Superior temporal gyrus (tissue), 1 donor: ENCODE measurements around the gene RPL38.

Experiments used
- DNase-seq: peaks from one replicate; pipeline ENCODE4 v3.0.0-alpha.2; 2016; ENCODE audit errors: extremely low spot score

The RPL38 gene

DNA sequence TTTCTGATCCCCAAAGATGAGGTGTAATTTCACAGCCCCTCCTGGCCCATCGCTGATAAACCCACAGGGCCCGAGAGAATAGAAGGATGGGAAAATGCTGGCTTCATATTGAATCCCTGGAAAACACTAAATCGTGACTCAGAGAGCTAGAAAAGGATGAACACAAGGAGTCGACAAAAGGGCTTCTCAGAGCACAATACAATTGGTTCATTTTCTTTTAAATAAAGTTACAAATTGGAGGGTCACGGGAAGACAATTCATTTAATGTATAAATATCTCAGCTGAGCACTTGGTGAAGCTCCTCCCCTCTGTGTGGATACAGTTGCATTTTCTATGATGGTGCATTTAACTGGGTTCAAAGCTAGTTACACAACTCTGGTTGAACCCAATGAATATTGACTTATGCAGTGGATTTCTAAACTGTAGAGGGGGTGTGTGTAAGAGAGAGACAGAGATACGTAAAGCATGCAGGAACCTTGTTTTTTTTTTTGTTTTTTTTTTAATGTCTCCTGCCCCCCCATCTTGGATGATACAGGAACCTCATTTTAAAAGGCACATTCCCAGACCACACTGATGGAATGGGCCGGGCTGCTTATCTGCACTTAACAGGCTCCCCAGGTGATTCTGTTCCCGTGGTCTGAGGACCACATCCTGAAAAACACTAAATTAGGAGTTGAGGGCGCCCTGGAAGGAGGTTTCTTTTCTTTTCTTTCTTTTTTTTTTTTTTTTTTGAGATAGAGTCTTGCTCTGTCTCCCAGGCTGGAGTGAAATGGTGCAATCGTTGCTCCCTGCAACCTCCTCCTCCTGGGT, 24.0 kb downstream of the RPL38 start:
- no peak for DNase-seq

DNA sequence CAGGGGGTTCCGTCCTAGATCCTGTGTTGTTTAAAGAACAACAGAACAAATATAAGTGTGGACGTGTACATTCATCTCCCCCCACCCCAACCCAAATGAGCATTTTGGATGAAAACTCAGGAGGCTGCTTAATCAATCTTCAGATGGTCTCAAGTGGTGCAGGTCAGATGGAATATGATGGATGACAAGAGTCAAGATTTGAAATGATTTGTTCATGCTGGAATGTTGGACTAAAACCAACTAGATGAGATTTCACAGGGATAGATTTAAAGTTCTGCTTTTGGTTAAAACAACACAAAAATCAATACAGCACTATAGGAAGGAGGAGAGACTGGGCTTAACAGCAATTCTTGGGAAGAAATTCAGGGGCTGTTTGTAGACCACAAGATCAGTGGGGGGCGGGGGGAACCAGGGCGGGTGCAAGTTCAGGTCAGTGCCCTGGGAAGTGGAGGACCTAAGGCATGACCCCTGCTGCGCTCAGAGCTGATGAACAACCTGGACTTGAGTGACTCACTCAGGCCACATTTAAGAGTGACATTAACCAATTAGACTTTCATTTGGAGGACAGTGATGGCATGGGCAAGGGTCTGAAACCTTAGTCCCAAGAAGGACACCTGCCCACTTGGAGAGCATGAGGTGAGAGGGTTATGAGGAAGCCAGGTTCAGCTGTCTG, 25.0 kb downstream of the RPL38 start:
- DNase-seq: no peak

DNA sequence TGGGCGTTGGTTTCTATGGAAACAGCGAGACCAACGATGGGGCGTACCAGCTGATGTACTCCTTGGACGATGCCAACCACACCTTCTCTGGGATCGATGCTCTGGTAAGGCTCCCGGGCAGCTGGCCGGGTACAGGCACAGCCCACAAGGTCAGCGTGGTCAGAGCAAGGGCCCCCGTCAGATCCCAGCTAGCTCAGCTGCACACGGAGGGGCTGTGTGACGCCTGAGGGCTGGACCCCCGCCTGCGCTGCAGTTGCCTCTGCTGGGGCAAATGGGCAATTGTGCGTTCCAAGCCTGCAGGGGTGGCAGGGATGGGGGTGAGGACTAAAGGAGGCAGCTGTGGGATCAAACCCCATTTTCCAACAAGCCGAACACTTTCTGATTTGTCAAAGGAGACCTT, 27.4 kb downstream of the RPL38 start:
- no peak for DNase-seq

DNA sequence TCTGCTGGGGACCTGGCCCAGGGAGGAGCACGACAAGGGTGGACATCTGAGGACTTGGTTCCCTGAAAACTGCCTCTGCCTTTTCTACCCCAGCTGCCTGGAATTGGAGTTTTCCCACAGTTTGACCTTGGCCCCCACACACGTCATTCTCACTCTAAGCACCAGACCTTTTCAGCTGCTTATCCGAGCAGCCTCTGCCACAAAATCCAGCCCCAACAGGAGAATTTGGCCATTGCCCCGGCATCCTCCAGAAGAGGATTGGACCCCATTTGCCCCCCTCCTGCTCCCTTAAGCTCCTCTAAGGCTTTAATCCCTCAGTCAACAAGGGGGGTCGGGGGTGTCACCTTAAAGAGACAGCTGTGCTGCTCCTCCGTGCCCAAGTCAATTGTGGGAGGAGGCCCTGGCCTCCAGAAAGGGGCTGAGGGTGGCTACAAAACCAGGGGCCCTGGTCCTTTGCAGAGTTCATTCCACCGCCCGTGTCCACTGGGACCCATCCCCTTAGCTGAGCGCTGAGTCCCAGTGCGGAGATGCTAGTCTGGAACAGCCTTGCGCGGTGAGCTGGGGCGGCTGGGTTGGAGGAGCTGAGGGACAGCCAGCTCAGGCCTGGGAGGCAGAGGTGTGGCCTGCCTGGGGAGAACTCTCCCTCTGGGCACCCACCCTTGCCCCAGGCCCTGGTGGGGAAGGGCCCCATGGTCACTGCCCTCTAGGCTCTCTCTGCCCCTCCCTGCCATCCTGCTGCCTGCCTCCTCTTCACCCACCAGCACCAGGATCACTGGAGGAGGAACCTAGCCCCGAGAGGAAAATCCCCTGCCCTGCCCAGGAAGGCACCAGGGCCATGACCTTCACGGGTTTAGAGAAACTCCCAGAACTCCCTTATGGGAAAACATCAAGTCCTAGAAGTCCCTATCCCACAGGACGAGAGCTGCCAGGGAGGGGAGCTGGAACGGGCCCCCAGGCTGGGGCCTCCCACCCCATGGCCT, 28.7 kb downstream of the RPL38 start:
- no peak for DNase-seq

DNA sequence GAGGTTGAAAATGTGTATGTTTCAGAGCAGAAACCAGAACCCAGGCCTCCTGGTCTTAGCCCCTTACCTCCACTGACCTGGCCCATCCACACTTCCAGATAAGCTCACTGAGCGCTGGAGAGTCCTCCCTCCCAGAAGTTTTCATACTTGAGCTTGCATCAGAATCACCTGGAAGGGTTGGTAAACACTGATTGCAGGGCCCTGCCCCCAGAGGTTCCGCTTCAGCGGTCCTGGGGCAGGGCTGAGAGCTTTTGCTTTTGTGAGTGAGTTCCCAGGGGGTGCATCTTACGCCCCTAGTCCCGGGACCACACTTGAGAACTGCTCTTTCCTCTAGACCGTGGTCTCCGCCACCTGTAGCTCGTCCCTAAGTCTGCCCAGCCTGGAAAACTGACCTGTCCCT, 30.5 kb downstream of the RPL38 start:
- no peak for DNase-seq

DNA sequence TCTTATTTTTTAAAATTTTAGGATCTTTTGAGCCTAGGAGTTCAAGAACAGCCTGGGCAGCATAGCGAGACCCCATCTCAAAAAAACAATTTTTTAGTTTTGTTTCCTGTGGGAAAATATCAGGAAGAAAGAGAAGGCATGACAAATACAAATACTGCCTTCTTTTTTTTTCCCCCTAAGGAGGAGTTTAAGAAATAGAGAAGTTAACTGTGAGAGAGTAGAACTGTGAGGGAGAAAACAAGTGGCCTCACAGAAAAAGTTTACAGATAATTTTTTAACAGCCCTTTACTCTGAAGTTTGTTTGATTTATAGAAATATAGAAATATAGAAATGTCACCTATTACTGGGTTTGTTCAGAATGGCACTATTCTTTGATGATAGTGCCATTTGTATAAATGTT, 31.0 kb downstream of the RPL38 start:
- DNase-seq: no peak

DNA sequence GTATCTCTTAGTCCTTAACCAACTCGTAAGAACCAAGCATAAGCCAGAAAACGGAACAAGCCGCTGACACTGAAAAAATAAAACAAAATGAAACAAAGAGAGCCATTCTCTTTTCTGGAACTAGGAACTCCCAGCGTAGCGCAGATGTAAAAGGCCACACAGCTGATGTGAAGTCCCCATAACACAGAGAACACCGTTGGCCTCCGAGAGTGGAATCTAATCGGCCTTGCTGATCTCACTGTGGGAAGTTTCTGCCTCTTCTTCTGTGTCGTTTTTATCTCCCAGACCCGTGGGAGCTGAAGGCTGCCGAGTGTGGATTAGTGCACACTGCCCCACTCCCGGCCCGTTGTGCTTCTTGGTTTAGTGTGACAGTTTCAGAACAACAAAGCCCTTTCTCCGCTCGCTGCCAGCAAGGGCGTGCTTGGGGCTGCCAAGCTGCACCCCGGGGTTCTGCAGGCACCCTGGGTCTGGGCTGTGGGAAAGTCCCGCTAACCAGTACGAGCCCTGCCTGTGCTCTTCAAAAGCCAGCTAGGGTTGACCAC, 31.6 kb downstream of the RPL38 start:
- peak; percentile 94 for DNase-seq

DNA sequence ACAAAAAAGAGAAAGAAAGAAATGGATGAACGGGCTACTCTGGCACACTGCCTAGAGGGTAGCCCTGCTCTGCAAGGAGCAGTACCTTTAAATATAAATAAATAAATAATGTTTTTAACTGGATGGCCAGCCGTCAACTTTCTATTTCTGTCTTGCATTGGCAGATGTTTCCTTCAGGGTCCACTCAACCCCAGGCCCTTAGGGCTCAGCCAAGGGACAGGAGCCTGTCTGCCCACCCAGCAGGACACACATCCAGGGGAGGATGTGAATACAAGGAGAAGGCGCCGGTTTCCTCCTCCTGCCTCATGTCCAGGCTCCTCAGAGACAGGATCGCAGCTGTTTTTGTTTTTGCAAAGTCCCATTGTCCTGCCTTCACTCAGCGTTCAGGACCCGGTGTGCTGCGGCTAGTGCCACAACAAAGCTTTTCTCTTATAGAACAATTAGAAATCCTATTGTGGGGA, 32.5 kb downstream of the RPL38 start:
- peak; percentile 72 for DNase-seq

DNA sequence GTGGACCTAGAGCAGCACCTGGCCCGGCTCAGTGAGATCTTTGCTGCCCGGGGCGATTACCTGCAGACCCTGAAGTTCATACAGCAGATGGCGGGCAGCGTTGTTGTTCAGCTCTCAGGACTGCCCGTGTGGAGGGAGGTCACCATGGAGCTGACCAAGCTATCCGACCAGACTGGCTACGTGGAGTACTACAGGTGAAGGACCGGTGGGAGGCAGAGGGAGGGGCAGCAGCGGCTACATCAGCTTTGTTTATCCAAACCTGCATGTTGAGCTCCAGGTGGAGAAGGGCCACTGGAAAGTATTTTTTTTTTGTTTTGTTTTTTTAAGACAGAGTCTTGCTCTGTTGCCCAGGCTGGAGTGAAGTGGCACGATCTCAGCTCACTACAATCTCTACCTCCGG, 33.8 kb downstream of the RPL38 start:
- no peak for DNase-seq

DNA sequence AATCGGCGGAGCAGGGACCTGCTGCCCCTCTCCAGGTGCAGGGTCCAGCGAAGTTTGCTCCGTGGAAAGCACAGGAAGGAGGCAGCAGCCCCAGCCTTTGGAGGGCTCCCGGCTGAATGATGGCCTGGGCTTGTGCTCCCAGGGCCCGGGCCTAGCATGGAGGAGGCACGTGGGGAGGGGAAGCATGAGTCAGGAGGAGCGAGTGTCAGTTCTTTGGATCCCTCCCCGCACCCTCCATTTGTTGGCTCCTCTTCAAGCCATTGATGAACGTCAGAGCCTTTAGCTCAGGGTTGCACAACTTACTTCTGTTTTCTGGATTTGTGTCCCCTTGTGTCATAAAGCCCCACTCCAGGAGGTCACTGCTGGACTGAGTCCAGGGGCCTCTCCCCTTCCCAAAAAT, 35.7 kb downstream of the RPL38 start:
- no peak for DNase-seq

DNA sequence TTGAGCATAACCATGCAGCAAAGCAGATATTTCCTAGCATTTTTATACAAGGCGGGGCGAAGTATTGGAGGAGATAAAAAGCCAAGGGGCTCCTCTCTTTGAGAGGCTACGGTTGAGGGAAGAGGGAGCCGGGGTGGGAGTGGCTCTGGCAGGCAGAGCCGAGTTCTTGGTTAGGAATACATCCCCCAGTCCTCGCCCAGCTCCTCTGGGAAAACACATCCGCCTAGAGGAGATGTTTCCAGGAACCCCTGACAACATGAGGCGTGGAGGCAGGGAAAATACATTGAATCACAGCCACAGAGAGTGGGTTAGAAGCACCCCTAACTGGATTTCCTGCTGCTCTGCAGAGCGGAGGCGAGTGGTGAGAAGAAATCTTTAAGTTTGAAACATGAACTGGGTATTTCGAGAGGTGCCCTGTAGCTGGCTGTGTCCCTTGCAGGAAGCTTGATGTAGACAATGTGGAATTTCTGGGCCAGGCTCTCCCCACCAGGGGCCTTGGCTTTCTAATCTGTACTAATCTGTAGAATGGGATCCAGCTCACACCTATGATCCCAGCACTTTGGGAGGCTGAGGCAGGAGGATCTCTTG, 37.2 kb downstream of the RPL38 start:
- no peak for DNase-seq

DNA sequence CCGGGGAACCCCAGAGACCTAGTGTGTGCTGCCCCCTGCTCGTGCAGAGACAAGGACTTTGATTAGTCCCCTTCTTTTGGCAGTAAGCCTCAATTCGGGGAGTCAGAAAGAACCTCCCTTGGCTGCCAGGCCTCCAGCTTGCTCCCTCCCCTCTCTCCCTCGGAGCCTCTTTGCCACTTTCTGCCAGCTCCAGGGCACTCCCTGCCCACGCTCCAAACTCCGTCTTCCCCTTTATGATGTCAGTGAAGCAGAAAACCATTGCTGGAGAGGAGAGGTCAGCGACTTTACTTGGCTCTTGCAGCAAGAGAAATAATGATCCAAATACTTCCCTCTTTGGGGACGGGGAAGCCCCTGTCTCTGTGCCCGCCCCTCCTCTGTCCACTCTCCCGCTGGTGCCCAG, 38.0 kb downstream of the RPL38 start:
- DNase-seq: no peak

DNA sequence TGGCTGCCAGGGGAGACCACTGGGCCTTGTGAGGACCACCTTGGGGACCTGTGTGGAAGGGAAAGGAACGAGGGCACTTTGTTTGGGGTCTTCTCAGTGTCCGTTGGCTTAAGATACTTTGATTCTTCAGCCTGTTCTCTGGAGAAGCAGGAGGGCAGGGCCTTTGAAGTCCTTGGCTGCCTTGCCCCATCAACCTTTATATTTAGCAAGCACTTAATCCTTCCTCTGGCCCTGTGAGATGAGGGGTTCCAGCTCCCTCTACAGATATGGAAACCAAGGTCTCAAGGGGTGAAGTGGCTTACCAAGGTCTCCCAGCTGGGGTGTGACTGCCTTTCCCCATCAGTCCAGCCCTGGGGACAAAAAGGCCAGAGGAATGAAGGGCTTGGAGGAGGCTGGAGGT, 38.4 kb downstream of the RPL38 start:
- no peak for DNase-seq

DNA sequence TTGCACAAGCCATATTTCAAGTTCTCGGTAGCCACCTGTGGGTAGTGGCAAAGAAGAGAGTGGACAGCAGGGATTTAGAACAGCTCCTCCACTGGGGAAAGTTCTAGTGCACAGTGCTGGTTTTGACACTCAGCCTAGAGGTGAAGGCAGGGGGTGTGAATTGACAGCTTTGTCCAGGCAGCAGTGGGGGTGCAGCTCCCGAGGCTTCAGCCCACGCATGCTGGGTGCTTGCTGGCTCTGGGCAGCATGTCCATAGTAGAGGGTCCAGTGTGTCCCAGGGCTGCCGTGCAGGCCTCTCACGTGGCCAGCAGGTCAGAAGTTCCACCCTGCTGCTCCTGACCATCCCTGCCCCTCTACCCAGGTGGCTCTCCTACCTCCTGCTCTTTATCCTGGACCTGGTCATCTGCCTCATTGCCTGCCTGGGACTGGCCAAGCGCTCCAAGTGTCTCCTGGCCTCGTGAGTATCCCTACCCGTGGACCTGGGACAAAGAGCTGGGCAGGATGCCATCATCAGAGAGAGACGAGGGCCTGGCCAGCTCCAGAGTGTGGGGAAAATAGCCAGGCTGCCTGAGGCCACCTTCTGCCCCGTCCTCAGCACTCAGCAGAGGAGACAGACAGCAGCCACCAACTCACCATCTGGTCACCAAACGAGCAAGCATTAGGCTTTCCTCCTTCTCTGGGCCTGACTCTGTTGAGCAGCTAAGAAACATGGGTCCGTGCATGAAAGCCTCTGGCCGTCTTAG, 39.7 kb downstream of the RPL38 start:
- peak; percentile 63 for DNase-seq

DNA sequence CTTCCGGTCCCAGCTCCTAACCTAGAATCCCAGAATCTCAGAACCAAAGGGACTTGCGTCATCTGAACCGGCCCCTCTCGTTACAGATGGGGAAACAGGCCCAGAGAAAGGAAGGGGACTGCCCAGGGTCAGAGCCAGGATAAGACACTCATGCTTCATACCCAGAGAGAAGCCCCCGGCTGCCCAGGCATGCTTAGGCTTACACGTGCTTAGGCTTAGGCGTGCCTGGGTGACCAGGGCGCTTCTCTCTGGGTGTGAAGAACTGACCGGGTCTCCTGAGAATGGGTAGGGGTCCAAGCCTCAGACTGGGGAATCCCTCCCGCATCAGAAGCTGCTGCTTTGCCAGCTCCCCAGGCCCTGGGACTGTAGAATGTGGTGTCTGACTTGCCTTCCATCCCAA, 40.6 kb downstream of the RPL38 start:
- DNase-seq: no peak

DNA sequence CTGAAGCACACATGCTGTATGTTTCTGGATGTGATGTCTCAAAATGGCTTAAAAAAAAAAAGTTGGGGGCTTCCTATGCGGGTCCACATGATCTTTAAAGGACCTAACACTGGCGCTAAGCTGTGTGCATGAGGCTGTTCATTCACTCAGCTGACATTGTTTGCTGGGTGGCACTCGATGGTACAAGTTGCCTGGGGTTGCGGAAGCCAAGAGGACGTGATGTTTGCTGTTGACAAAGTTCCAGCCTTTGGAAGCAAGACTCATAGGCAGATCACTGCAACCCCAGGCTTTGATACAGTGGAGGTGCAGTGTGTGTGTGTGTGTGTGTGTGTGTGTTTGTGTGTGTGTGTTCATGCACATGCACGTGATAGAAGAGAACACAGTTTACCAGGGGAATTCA, 41.1 kb downstream of the RPL38 start:
- DNase-seq: peak; percentile 92

DNA sequence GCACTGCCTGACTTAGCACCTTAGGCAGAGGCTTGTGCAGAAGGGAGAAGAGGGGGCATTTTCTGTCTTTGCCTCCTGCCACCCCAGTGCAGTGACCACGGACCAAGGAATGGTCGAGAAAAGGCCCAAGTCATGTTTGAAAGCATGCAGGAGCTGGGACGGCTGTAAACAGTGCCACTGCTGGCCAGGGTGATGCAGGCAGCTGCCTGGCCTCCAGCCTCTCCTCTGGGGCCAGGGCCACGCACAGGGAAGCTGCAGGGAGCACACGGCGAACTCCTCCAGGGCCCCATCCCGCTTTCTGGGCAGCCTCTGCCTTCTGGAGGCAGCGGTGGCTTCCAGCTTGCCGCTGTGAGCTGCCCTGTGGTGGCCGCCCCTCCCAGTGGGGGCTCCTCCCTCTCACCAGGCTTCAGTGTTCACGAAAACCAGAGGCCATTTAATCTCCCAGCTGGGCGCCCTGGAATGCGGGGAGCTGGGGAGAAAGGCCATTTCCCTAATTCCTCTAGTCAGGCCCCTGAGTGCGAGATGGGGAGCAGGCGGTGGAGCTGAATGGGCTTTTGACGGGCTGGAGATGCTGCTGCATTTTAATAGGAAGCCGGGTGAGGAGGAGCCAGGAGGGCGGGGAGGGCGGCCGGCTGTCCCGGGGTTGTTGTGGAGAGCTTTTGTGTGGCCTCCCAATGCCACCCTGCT, 41.8 kb downstream of the RPL38 start:
- DNase-seq: peak; percentile 91

DNA sequence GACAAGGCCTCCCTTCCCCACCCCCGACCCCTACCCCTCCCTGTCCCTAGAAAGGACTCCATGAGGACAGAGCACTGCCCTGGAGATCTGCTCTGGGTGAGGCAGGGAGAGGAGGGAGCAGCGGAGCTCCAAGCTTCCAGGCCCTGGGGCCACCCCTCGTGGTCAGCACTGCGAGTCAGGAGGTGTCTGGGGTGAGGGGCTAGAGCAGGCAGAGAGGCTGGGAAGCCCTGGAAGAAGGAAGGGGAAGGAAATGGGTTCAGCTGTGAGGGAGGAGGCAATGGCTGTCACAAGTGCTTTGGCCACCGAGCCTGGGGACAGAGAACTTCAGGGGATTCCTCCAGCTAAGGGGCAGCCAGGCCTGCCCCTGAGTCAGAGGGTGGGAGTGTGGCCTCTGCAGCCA, 42.4 kb downstream of the RPL38 start:
- DNase-seq: no peak

DNA sequence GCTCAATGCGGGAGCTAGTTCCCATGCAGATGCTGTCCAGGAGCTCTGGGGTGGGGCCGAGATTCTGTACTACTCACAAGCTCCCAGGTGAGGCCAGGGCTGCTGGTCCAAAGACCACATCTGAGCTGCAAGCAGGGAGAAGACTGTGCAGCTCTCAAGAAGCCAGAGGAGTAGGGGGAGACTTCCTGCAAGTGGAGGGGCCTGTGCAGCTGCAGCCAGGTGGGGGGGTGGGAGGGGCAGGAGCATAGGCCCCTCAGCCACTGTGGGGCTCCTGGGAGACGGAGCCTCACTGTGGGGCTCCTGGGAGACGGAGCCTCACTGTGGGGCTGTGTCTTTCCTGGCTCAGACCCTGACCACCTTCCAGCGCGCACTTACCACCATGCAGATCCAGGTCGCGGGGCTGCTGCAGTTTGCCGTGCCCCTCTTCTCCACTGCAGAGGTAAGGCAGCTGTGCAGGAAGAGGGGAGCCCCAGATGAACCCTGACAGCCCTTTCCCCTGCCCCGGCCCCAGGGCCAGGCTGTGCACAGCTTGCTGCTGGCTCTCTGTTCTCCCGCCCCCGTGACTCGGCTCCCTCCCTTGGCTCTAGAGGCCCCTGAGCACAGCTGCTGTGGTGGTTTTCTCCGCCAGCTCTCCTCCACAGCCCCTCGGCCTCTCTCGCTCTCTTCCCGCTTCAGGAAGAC, 46.3 kb downstream of the RPL38 start:
- no peak for DNase-seq
